SH-SY5Y (cell line): Measurements from ENCODE around the gene AP1S3.

Source experiments
- GATA2 ChIP-seq: IDR thresholded peaks from 2 replicates; pipeline ENCODE4 v1.6.1; 2011; ENCODE audit warnings: mild to moderate bottlenecking, low read depth, low read length
- GATA3 ChIP-seq: IDR thresholded peaks from 2 replicates; pipeline ENCODE4 v1.6.1; 2011; ENCODE audit warnings: low read depth, mild to moderate bottlenecking, low read length, moderate library complexity

- no peak for TF ChIP-seq GATA3
- no peak for TF ChIP-seq GATA2
Measured at GRCh38 chr2:223859070-223859469, 21.7 kb upstream of the AP1S3 start.
